HepG2 (cell line): ENCODE measurements around the gene PLEKHG2. TPM values are rescaled to one million over a fixed set of nuclear protein-coding genes. Genes with fewer than 3 reads are reported as not detected.
A peak's percentile ranks its signal among the peaks of the same experiment; 100 is the strongest.

ENCODE experiments used
- ATAC-seq: fragments of 200-7000 bp; cut with Tn5 transposase; 3 replicates; pipeline ENCODE4 v1.9.1; 2020; ENCODE audit warnings: mild to moderate bottlenecking, moderate library complexity
- BruUV-seq: library from RNA; stranded (reverse); fragments of 400-500 nt; replicated peaks from 2 replicates; lab custom pipeline; 2021; lab: Mats Ljungman, UMichigan
- CTCF ChIA-PET: fragments of 300-600 bp; formaldehyde crosslinking; extraction: SDS; loops from one replicate; lab custom pipeline; 2021; ENCODE audit warnings: low total read pairs, inconsistent platforms, low intra/inter-chr PET ratio; lab: Yijun Ruan, JAX
- POLR2A ChIA-PET: fragments of 350-600 bp; sonication (Branson Sonifier 250); formaldehyde crosslinking; loops from one replicate; lab custom pipeline; 2020; ENCODE audit warnings: antibody characterized with exemption, inconsistent platforms; lab: Yijun Ruan, JAX
- DNase-seq: peaks from one replicate; pipeline ENCODE4 v3.0.0-alpha.2; 2015; ENCODE audit warnings: low spot score
- FAIRE-seq: peaks from 3 replicates; lab custom pipeline; 2011; peaks lifted over from hg19 to GRCh38; lab: Jason Lieb, UNC
- H2AFZ ChIP-seq: one replicate; pipeline ENCODE4 v1.6.1; 2011; ENCODE audit warnings: low read length, inconsistent platforms
- H3K27ac ChIP-seq: fragments of 300-600 bp; 3 replicates; pipeline ENCODE4 v1.8.0; 2011; ENCODE audit warnings: mixed run types, mild to moderate bottlenecking, mixed read lengths, low read length, inconsistent platforms; ENCODE audit not compliant: insufficient read depth; ENCODE audit errors: extremely low read length
- H3K27me3 ChIP-seq, 2 experiments: fragments of 200-600 bp in 1 of 2; 2 replicates in 1 of 2; 3 replicates in 1 of 2; pipeline versions ENCODE4 v1.6.0 to v1.8.0; 2011; ENCODE audit warnings: low read length in 2 of 2, mild to moderate bottlenecking in 2 of 2, moderate library complexity in 2 of 2, inconsistent platforms in 1 of 2; ENCODE audit not compliant: insufficient read depth in 2 of 2, control insufficient read depth in 1 of 2
- H3K36me3 ChIP-seq, 2 experiments: fragments of 200-600 bp in 1 of 2; replicated peaks in 1 of 2; 2 replicates in 1 of 2; 3 replicates in 1 of 2; pipeline versions ENCODE4 v1.5.1 to v1.8.0; 2011; ENCODE audit warnings: low read length in 2 of 2, inconsistent platforms in 1 of 2; ENCODE audit not compliant: insufficient read depth in 2 of 2, control insufficient read depth in 1 of 2
- H3K4me1 ChIP-seq: 2 replicates; pipeline ENCODE4 v1.5.1; 2012; ENCODE audit warnings: low read length, inconsistent platforms; ENCODE audit not compliant: insufficient read depth
- H3K4me2 ChIP-seq: 2 replicates; pipeline ENCODE4 v1.6.0; 2011; ENCODE audit warnings: low read depth, low read length, inconsistent platforms
- H3K4me3 ChIP-seq, 3 experiments: fragments of 200-600 bp in 1 of 3; sonication (generic), shearing (Covaris generic) in 1 of 3; replicated peaks in 1 of 3; 2 replicates each; pipeline ENCODE4 v1.5.1; 2011 to 2016; ENCODE audit warnings: low read length in 3 of 3, inconsistent platforms in 2 of 3, low read depth in 2 of 3, mild to moderate bottlenecking in 2 of 3, control low read depth in 1 of 3, mixed read lengths in 1 of 3; ENCODE audit not compliant: insufficient read depth in 1 of 3
- H3K79me2 ChIP-seq: one replicate; pipeline ENCODE4 v1.6.1; 2011; ENCODE audit warnings: low read length, inconsistent platforms; ENCODE audit not compliant: insufficient read depth
- H3K9ac ChIP-seq: 2 replicates; pipeline ENCODE4 v1.6.0; 2011; ENCODE audit warnings: mild to moderate bottlenecking, low read depth, low read length, inconsistent platforms; ENCODE audit not compliant: insufficient read depth
- H3K9me3 ChIP-seq: 2 replicates; pipeline ENCODE4 v1.5.1; 2012; ENCODE audit warnings: mild to moderate bottlenecking, low read length
- H4K20me1 ChIP-seq: 2 replicates; pipeline ENCODE4 v1.6.0; 2011; ENCODE audit warnings: inconsistent platforms, mild to moderate bottlenecking, low read length, moderate library complexity; ENCODE audit not compliant: insufficient read depth
- ARNT ChIP-seq: fragments of 450-650 bp; IDR thresholded peaks from 2 replicates; pipeline ENCODE4 v1.6.1; 2017
- CBX1 ChIP-seq: IDR thresholded peaks from one replicate; pipeline ENCODE4 v1.6.1; 2016; ENCODE audit warnings: antibody characterized with exemption, low read depth
- EHMT2 ChIP-seq: fragments of 200-600 bp; sonication (generic); IDR thresholded peaks from 2 replicates; pipeline ENCODE4 v1.7.0; 2017; ENCODE audit warnings: antibody characterized with exemption, low read depth, low read length, borderline replicate concordance
- FOXJ3 ChIP-seq: sonication (generic); formaldehyde crosslinking; IDR thresholded peaks from 2 replicates; pipeline ENCODE4 v1.4.0; 2020; ENCODE audit warnings: missing genetic modification reagents, mild to moderate bottlenecking, borderline replicate concordance
- HES4 ChIP-seq: sonication (generic); formaldehyde crosslinking; IDR thresholded peaks from 2 replicates; pipeline ENCODE4 v1.9.0; 2021; ENCODE audit warnings: mild to moderate bottlenecking, missing genetic modification reagents, borderline replicate concordance
- HNRNPLL ChIP-seq: fragments of 200-400 bp; formaldehyde crosslinking; IDR thresholded peaks from 2 replicates; pipeline ENCODE4 v1.6.1; 2017; ENCODE audit warnings: mild to moderate bottlenecking, low read depth, low read length; ENCODE audit not compliant: poor library complexity, severe bottlenecking
- JUND ChIP-seq: sonication (generic); formaldehyde crosslinking; IDR thresholded peaks from 2 replicates; pipeline ENCODE4 v1.8.0; 2022; ENCODE audit warnings: mild to moderate bottlenecking, missing genetic modification reagents
- KDM2A ChIP-seq: sonication (generic); formaldehyde crosslinking; IDR thresholded peaks from 2 replicates; pipeline ENCODE4 v1.4.0; 2020; ENCODE audit warnings: low read depth, missing genetic modification reagents, borderline replicate concordance
- MBNL3 ChIP-seq: fragments of 250-450 bp; sonication (Bioruptor Pico); conservative IDR thresholded peaks from 2 replicates; pipeline ENCODE4 v1.8.0; 2022; ENCODE audit warnings: mild to moderate bottlenecking, inconsistent platforms
- MTA1 ChIP-seq: sonication (generic); formaldehyde crosslinking; IDR thresholded peaks from 2 replicates; pipeline ENCODE4 v1.4.0; 2020; ENCODE audit warnings: missing genetic modification reagents, mild to moderate bottlenecking, borderline replicate concordance
- NCOR1 ChIP-seq: fragments of 200-600 bp; sonication (generic); IDR thresholded peaks from 2 replicates; pipeline ENCODE4 v1.7.0; 2017; ENCODE audit warnings: antibody characterized with exemption, low read length, borderline replicate concordance
- PAX8 ChIP-seq: sonication (generic); formaldehyde crosslinking; IDR thresholded peaks from 2 replicates; pipeline ENCODE4 v1.8.0; 2022; ENCODE audit warnings: mild to moderate bottlenecking, missing genetic modification reagents, borderline replicate concordance
- SOX13 ChIP-seq, 3 experiments: fragments of 450-650 bp in 1 of 3; sonication (generic) in 1 of 3; formaldehyde crosslinking in 1 of 3; IDR thresholded peaks in 2 of 3; conservative IDR thresholded peaks in 1 of 3; 2 replicates each; pipeline versions ENCODE4 v1.5.0 to v1.6.1; 2016 to 2020; ENCODE audit warnings: antibody characterized with exemption in 1 of 3, mild to moderate bottlenecking in 1 of 3, missing compliant biosample characterization in 1 of 3, missing genetic modification reagents in 1 of 3, moderate library complexity in 1 of 3
- ZBTB42 ChIP-seq: sonication (generic); formaldehyde crosslinking; IDR thresholded peaks from 2 replicates; pipeline ENCODE4 v1.5.0; 2020; ENCODE audit warnings: mild to moderate bottlenecking, missing genetic modification reagents
- ZNF343 ChIP-seq: sonication (generic); formaldehyde crosslinking; IDR thresholded peaks from 2 replicates; pipeline ENCODE4 v1.4.0; 2020; ENCODE audit warnings: mild to moderate bottlenecking, missing genetic modification reagents
- ZNF7 ChIP-seq: IDR thresholded peaks from 2 replicates; pipeline ENCODE4 v1.6.1; 2016; ENCODE audit warnings: missing biosample characterization, missing genetic modification reagents
- ZNF761 ChIP-seq: sonication (generic); formaldehyde crosslinking; conservative IDR thresholded peaks from 2 replicates; pipeline ENCODE4 v1.4.0; 2020; ENCODE audit warnings: mild to moderate bottlenecking, missing genetic modification reagents
- WGBS: methylation state at CpG from one replicate; pipeline ENCODE4 v1.1.6; 2017; ENCODE audit warnings: low lambda C conversion rate; 5-methylcytosine and 5-hydroxymethylcytosine counted together
- in situ Hi-C: cut with HindIII; loops from 2 replicates; pipeline ENCODE4 v1.10.0; 2017; ENCODE audit warnings: low pct_unique_long_range_greater_than_20kb; ENCODE audit not compliant: extremely low pct_ligation_motif_present
- intact Hi-C: fragments of 100-400 bp; cut with micrococcal nuclease; formaldehyde crosslinking; loops from one replicate; pipeline ENCODE4 v1.10.0; 2022; ENCODE audit not compliant: unreplicated experiment
- polyA plus RNA-seq, 8 experiments: library from polyadenylated mRNA; depleted of rRNA in 3 of 8; stranded (reverse) in 7 of 8; unstranded in 1 of 8; fragments of >200 nt; fragmentation: Illumina TruSeq in 4 of 8; extraction: Trizol in 4 of 8; gene quantifications; 2 replicates each; pipeline versions ENCODE4 v1.2.1 to v1.2.3, GENCODE V29; 2011 to 2016; ENCODE audit warnings: low read depth in 4 of 8, missing spikeins in 1 of 8, mixed read lengths in 1 of 8; ENCODE audit not compliant: insufficient read depth in 1 of 8
- total RNA-seq, 5 experiments: library from RNA; depleted of rRNA; stranded (reverse); fragments of >200 nt; fragmentation: Illumina TruSeq; extraction: Trizol; gene quantifications; 2 replicates each; pipeline ENCODE4 v1.2.3, GENCODE V29; 2016; ENCODE audit warnings: low read depth in 1 of 5
- TF ChIP-seq, protein P1 (sequence below): sonication (generic); formaldehyde crosslinking; IDR thresholded peaks from 2 replicates; pipeline ENCODE4 v1.5.1; 2020; ENCODE audit warnings: mild to moderate bottlenecking, missing genetic modification reagents, moderate library complexity
- TF ChIP-seq, protein P2 (sequence below): sonication (generic); formaldehyde crosslinking; IDR thresholded peaks from 2 replicates; pipeline ENCODE4 v1.5.1; 2020; ENCODE audit warnings: mild to moderate bottlenecking, moderate library complexity, missing genetic modification reagents

The PLEKHG2 gene
- total and polyA plus RNA-seq, 2 of the 13 experiments (the other 11 are each of a cell fraction or from before 2014, with no cell fraction given): 3.6 to 6.8 TPM

DNA sequence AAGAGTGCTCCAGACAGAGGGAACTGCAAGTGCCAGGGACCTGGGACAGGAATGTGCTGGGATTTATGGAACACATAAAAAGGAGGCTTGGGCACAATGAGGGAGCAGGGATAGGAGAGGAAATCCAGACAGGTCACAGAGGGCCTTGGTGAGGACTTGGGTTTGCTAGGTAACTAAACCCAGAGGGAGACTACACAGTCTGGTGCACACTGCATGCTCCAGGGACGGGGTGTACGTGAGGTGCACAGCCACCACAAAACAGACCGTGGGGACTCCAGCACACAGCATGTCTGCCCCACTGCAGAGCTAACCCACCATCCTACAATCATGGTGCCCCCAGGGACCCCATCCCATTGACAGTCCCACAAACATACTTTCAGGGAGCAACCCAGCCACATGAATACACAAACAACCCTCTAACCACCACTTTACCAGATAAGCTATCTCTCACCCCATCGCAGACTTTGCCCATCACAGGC lies 11.4 kb upstream of the PLEKHG2 start:
- H3K4me1 ChIP-seq: peaks cover 73% of the 10 kb centered on the region
- no peaks in the 10 kb centered on the region for H3K27me3 ChIP-seq
- H3K27ac ChIP-seq: peak overlapping the region; percentile 98
- peak overlapping the region in 1 of 3 experiments; percentile 49; a peak in 2 of 6 replicates for H3K4me3 ChIP-seq
- intact Hi-C loops: loop anchor here (1.0 to 5.0 kb wide), 2 partner anchors 10 to 1041 kb away; partner anchors contain the start of gene SERTAD3
- no peaks in the 10 kb centered on the region for H3K36me3 ChIP-seq
- peak overlapping the region; percentile 77 for H3K9ac ChIP-seq
- H3K9me3 ChIP-seq: no peaks in the 10 kb centered on the region
- ChIA-PET CTCF (interaction anchor here (0.7 kb wide), 1 partner anchor 11 kb away, joined by 3 read pairs; the partner anchor contains the start of gene PLEKHG2), POLR2A (interaction anchor here (0.9 to 2.7 kb wide), 13 partner anchors 10 to 255 kb away, joined by 3 to 64 read pairs (median 8); partner anchors contain the start of genes MED29, PAF1, PLEKHG2 and RPS16)
- DNase-seq (no peak), FAIRE-seq (no peak), ATAC-seq (peak; percentile 25)
- H3K79me2 ChIP-seq: no peaks in the 10 kb centered on the region
- 11% methylated on average over 4 of the region's 4 CpGs for WGBS
- no peaks in the 10 kb centered on the region for H4K20me1 ChIP-seq
- in situ Hi-C loops: no loop called here
- peak overlapping the region; percentile 67 for H3K4me2 ChIP-seq
- H2AFZ ChIP-seq: no peak overlapping the region
- TSS peak; percentile 78 for BruUV-seq
- no peak for TF ChIP-seq MBNL3 (CRISPR knock-in tag)
- TF ChIP-seq FOXJ3: no peak
- peak; percentile 22; the same call in 1 of the 2 replicates for TF ChIP-seq SOX13 (IDR thresholded peaks at IDR 0.05)
- no peak for TF ChIP-seq SOX13 (CRISPR knock-in tag; conservative IDR thresholded peaks at IDR 0.05 in 1 of 2, IDR thresholded peaks at IDR 0.05 in 1 of 2)
- no peak for TF ChIP-seq PAX8
- TF ChIP-seq ZNF343: no peak
- no peak; the same call in 1 of the 2 replicates for TF ChIP-seq MTA1 (CRISPR knock-in tag)
- no peak for TF ChIP-seq CBX1
- no peak for TF ChIP-seq KDM2A (CRISPR knock-in tag)
- TF ChIP-seq HES4 (CRISPR knock-in tag): no peak
- TF ChIP-seq, protein P1, sequence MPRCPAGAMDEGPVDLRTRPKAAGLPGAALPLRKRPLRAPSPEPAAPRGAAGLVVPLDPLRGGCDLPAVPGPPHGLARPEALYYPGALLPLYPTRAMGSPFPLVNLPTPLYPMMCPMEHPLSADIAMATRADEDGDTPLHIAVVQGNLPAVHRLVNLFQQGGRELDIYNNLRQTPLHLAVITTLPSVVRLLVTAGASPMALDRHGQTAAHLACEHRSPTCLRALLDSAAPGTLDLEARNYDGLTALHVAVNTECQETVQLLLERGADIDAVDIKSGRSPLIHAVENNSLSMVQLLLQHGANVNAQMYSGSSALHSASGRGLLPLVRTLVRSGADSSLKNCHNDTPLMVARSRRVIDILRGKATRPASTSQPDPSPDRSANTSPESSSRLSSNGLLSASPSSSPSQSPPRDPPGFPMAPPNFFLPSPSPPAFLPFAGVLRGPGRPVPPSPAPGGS (CRISPR knock-in tag): no peak
- TF ChIP-seq EHMT2: no peak
- TF ChIP-seq ZBTB42 (CRISPR knock-in tag): no peak
- no peak for TF ChIP-seq NCOR1
- peak; percentile 35; the same call in 1 of the 2 replicates for TF ChIP-seq JUND (CRISPR knock-in tag)
- TF ChIP-seq, protein P2, sequence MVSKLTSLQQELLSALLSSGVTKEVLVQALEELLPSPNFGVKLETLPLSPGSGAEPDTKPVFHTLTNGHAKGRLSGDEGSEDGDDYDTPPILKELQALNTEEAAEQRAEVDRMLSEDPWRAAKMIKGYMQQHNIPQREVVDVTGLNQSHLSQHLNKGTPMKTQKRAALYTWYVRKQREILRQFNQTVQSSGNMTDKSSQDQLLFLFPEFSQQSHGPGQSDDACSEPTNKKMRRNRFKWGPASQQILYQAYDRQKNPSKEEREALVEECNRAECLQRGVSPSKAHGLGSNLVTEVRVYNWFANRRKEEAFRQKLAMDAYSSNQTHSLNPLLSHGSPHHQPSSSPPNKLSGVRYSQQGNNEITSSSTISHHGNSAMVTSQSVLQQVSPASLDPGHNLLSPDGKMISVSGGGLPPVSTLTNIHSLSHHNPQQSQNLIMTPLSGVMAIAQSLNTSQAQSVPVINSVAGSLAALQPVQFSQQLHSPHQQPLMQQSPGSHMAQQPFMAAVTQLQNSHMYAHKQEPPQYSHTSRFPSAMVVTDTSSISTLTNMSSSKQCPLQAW (CRISPR knock-in tag): no peak
- no peak for TF ChIP-seq HNRNPLL
- TF ChIP-seq ZNF761: no peak
- TF ChIP-seq ZNF7 (CRISPR knock-in tag): no peak
- TF ChIP-seq ARNT: no peak
